ENCODE measurements around the gene SWI5. TPM values are rescaled to one million over a fixed set of nuclear protein-coding genes. Genes with fewer than 3 reads are reported as not detected.

Gene SWI5
- total RNA-seq, 2 donors from 2014 or later = 34.8 to 38.5 TPM

GRCh38 chr9:128317629-128318028 lies 41.6 kb downstream of the SWI5 start:
- no peak overlapping the region for H3K27ac ChIP-seq
- no peak overlapping the region for H3K4me3 ChIP-seq
- intact Hi-C loops (cut with DNase I) = no loop called here
- no peak for DNase-seq (ENCODE audit: low spot score)
- TF ChIP-seq POLR2A (IDR thresholded peaks at IDR 0.05) (no peak), CTCF (IDR thresholded peaks at IDR 0.05) (no peak), POLR2AphosphoS5 (IDR thresholded peaks at IDR 0.05) (no peak)
- WGBS = 74% methylated on average over 2 of the region's 2 CpGs
- no peaks in the 10 kb centered on the region for H3K4me1 ChIP-seq (replicated peaks)
- no peaks in the 10 kb centered on the region for H3K9me3 ChIP-seq
- no peaks in the 10 kb centered on the region for H3K27me3 ChIP-seq (replicated peaks; ENCODE audit: insufficient read depth)
- H3K36me3 ChIP-seq = peaks cover 0 to 9% of the 10 kb centered on the region in 2 donors

GRCh38 chr9:128321343-128321742 lies 45.3 kb downstream of the SWI5 start:
- H3K36me3 ChIP-seq = peaks cover 5 to 6% of the 10 kb centered on the region in 2 donors
- intact Hi-C loops (cut with DNase I) = no loop called here
- H3K4me3 ChIP-seq = peak overlapping the region; percentile 70 to 86

GRCh38 chr9:128321879-128322403 lies 45.9 kb downstream of the SWI5 start:
- peak overlapping the region; percentile 81 to 92 for H3K27ac ChIP-seq
- no peaks in the 10 kb centered on the region for H3K27me3 ChIP-seq (replicated peaks; ENCODE audit: insufficient read depth)
- DNase-seq (ENCODE audit: low spot score) = no peak
- H3K36me3 ChIP-seq = peaks cover under 1 to 5% of the 10 kb centered on the region in 2 donors
- intact Hi-C loops (cut with DNase I) = no loop called here
- H3K4me1 ChIP-seq (replicated peaks) = peaks cover 10% of the 10 kb centered on the region
- TF ChIP-seq POLR2A (IDR thresholded peaks at IDR 0.05) (no peak), CTCF (IDR thresholded peaks at IDR 0.05) (no peak), POLR2AphosphoS5 (IDR thresholded peaks at IDR 0.05) (no peak)
- 1% methylated on average over 21 of the region's 21 CpGs for WGBS
- H3K4me3 ChIP-seq = peak overlapping the region; percentile 70 to 86
- no peaks in the 10 kb centered on the region for H3K9me3 ChIP-seq

More at GRCh38 chr9:128321343-128321742, 45.3 kb downstream of the SWI5 start:
- DNase-seq (ENCODE audit: low spot score) = no peak
- Histone ChIP-seq H3K4me1 (replicated peaks) (peaks cover 10% of the 10 kb centered on the region), H3K9me3 (no peaks in the 10 kb centered on the region), H3K27me3 (replicated peaks; ENCODE audit: insufficient read depth) (no peaks in the 10 kb centered on the region), H3K27ac (no peak overlapping the region)
- WGBS = 79% methylated on average over 7 of the region's 7 CpGs
- TF ChIP-seq POLR2A (IDR thresholded peaks at IDR 0.05) (no peak), CTCF (IDR thresholded peaks at IDR 0.05) (no peak), POLR2AphosphoS5 (IDR thresholded peaks at IDR 0.05) (no peak)

- Histone ChIP-seq H3K27ac (peak within 1 kb of the TSS; percentile 81 to 92), H3K4me3 (peak within 1 kb of the TSS; percentile 70 to 86), H3K9me3 (no peaks in the 10 kb centered on the region), H3K36me3 (peaks cover 0 to 5% of the 10 kb centered on the region in 2 donors), H3K4me1 (replicated peaks) (peaks cover 10% of the 10 kb centered on the region), H3K27me3 (replicated peaks; ENCODE audit: insufficient read depth) (no peaks in the 10 kb centered on the region)
- under 1% methylated on average over 66 of the region's 83 CpGs for WGBS
- DNase-seq (ENCODE audit: low spot score) = peak; percentile 94
- intact Hi-C loops (cut with DNase I) = no loop called here
- TF ChIP-seq POLR2AphosphoS5 (IDR thresholded peaks at IDR 0.05) (peak; percentile 93), POLR2A (IDR thresholded peaks at IDR 0.05) (no peak)
These were observed 46.5 kb downstream of the SWI5 start, which contains the start of the genes COQ4 and TRUB2 for GRCh38 chr9:128322404-128323211. COQ4 (plus strand) TSS chr9:128322839; CDS start chr9:128322859, 20 bp downstream. TRUB2 (minus strand) TSS chr9:128322447; CDS start chr9:128322408, 39 bp downstream.

GRCh38 chr9:128323212-128323730 lies 47.2 kb downstream of the SWI5 start:
- intact Hi-C loops (cut with DNase I) = no loop called here
- Histone ChIP-seq H3K4me3 (peak overlapping the region; percentile 70 to 86), H3K27ac (peak overlapping the region; percentile 81 to 92), H3K27me3 (replicated peaks; ENCODE audit: insufficient read depth) (no peaks in the 10 kb centered on the region), H3K9me3 (no peaks in the 10 kb centered on the region), H3K4me1 (replicated peaks) (peaks cover 10% of the 10 kb centered on the region), H3K36me3 (peaks cover 0 to 5% of the 10 kb centered on the region in 2 donors)
- DNase-seq (ENCODE audit: low spot score) = no peak
- 24% methylated on average over 16 of the region's 16 CpGs for WGBS
- no peak for TF ChIP-seq CTCF (IDR thresholded peaks at IDR 0.05)
- TF ChIP-seq POLR2A (IDR thresholded peaks at IDR 0.05) = no peak
- no peak for TF ChIP-seq POLR2AphosphoS5 (IDR thresholded peaks at IDR 0.05)

Measured in prostate gland (tissue), 2 donors.